ENCODE results near the gene ALG9. TPM values are rescaled to one million over a fixed set of nuclear protein-coding genes. Genes with fewer than 3 reads are reported as not detected.

Gene ALG9
- polyA plus RNA-seq, 1 donor from 2014 or later = 92.1 TPM

GRCh38 chr11:111764621-111765020 is 106.8 kb downstream of the ALG9 start:
- Histone ChIP-seq H3K4me3 (ENCODE audit: low read length) (peak overlapping the region; percentile 97), H3K79me2 (replicated peaks; ENCODE audit: insufficient read depth, low read length) (peaks cover 17% of the 10 kb centered on the region), H3K27ac (ENCODE audit: low read length) (no peak overlapping the region), H3K36me3 (ENCODE audit: insufficient read depth, low read length) (peaks cover 12% of the 10 kb centered on the region), H3F3A (ENCODE audit: insufficient read depth, low read length, poor library complexity, severe bottlenecking) (no peaks in the 10 kb centered on the region), H3K9me3 (ENCODE audit: low read length) (no peaks in the 10 kb centered on the region), H3K4me2 (ENCODE audit: low read length) (peak overlapping the region; percentile 80), H3K9ac (ENCODE audit: low read length) (no peak overlapping the region), H2AFZ (ENCODE audit: low read depth, low read length) (no peak overlapping the region), H4K20me1 (ENCODE audit: insufficient read depth) (no peaks in the 10 kb centered on the region), H3K9me2 (ENCODE audit: insufficient read depth, low read length) (no peaks in the 10 kb centered on the region), H3K27me3 (ENCODE audit: insufficient read depth, low read depth, low read length) (no peaks in the 10 kb centered on the region)
- TF ChIP-seq RAD21 (conservative IDR thresholded peaks at IDR 0.05) (no peak), SMC3 (conservative IDR thresholded peaks at IDR 0.05; ENCODE audit: poor library complexity) (no peak), POLR2AphosphoS5 (IDR thresholded peaks at IDR 0.05) (no peak), EZH2 (IDR thresholded peaks at IDR 0.05; ENCODE audit: borderline replicate concordance, insufficient read depth, low read length, poor library complexity, severe bottlenecking) (no peak)
- TF ChIP-seq, protein P1, sequence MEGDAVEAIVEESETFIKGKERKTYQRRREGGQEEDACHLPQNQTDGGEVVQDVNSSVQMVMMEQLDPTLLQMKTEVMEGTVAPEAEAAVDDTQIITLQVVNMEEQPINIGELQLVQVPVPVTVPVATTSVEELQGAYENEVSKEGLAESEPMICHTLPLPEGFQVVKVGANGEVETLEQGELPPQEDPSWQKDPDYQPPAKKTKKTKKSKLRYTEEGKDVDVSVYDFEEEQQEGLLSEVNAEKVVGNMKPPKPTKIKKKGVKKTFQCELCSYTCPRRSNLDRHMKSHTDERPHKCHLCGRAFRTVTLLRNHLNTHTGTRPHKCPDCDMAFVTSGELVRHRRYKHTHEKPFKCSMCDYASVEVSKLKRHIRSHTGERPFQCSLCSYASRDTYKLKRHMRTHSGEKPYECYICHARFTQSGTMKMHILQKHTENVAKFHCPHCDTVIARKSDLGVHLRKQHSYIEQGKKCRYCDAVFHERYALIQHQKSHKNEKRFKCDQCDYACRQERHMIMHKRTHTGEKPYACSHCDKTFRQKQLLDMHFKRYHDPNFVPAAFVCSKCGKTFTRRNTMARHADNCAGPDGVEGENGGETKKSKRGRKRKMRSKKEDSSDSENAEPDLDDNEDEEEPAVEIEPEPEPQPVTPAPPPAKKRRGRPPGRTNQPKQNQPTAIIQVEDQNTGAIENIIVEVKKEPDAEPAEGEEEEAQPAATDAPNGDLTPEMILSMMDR (IDR thresholded peaks at IDR 0.05; ENCODE audit: poor library complexity, severe bottlenecking) = no peak

DNA sequence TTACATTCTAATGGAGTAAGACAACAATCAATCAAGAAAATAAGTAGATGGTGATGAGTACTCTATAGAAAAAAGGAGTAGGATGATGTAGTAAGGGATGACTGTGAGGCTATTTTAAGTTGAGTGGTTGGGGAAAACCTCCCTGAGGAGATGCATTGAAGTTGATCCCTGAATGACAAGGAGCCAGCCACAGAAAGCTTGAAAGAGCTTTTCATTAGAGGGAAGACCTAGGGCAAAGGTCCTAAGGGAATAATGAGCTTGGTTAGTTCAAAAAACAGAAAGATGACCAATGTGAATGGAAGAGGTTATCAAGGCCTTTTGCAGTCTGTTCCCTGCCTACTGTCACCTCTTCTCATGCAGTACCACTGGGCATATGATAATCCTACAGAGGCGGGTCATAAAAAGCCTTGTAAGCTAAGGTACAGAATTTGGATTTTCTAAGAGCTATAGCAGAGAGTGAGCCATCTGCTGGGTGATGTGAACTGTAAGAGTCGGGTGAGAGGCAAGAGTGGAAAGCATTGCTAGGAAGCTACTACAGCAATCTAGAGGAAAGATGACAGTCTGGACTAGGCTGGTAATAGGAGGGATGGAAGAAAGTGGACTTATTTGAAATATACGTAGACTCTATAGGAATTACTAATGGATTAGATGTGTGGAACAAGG is 108.3 kb downstream of the ALG9 start:
- TF ChIP-seq SMC3 (conservative IDR thresholded peaks at IDR 0.05; ENCODE audit: poor library complexity) (peak; percentile 19), MXI1 (conservative IDR thresholded peaks at IDR 0.05; ENCODE audit: poor library complexity, severe bottlenecking) (no peak)
- H3K27me3 ChIP-seq (ENCODE audit: insufficient read depth, low read depth, low read length) = no peaks in the 10 kb centered on the region
- H3K9me3 ChIP-seq (ENCODE audit: low read length) = no peaks in the 10 kb centered on the region
- no peak overlapping the region for H2AFZ ChIP-seq (ENCODE audit: low read depth, low read length)
- peaks cover 17% of the 10 kb centered on the region for H3K79me2 ChIP-seq (replicated peaks; ENCODE audit: insufficient read depth, low read length)
- H3K27ac ChIP-seq (ENCODE audit: low read length) = no peak overlapping the region
- H4K20me1 ChIP-seq (ENCODE audit: insufficient read depth) = no peaks in the 10 kb centered on the region
- no peaks in the 10 kb centered on the region for H3F3A ChIP-seq (ENCODE audit: insufficient read depth, low read length, poor library complexity, severe bottlenecking)
- no peaks in the 10 kb centered on the region for H3K9me2 ChIP-seq (ENCODE audit: insufficient read depth, low read length)
- peaks cover 16% of the 10 kb centered on the region for H3K36me3 ChIP-seq (ENCODE audit: insufficient read depth, low read length)
- H3K9ac ChIP-seq (ENCODE audit: low read length) = no peak overlapping the region
- no peak overlapping the region for H3K4me2 ChIP-seq (ENCODE audit: low read length)
- H3K4me3 ChIP-seq (ENCODE audit: low read length) = no peak overlapping the region

DNA sequence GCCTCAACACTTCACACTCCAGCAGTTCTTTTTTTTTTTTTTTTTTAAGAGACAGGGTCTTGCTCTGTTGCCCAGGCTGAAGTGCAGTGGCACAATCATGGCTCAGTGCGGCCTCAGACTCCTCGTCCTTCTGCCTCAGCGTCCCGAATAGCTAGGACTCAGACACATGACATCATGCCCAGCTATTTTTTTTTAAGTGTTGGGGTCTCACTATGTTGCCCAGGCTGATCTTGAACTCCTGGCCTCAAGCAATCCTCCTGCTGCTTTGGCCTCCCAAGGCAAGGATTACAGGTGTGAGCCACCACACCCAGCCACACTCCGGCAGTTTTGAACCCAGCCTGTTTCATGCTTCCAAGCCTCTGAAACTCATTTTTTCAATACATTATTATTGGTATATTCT is 108.9 kb downstream of the ALG9 start:
- Histone ChIP-seq H3K27ac (ENCODE audit: low read length) (no peak overlapping the region), H3K9ac (ENCODE audit: low read length) (no peak overlapping the region), H2AFZ (ENCODE audit: low read depth, low read length) (no peak overlapping the region), H3K9me2 (ENCODE audit: insufficient read depth, low read length) (no peaks in the 10 kb centered on the region), H3K9me3 (ENCODE audit: low read length) (no peaks in the 10 kb centered on the region), H3K4me3 (ENCODE audit: low read length) (no peak overlapping the region), H3K4me2 (ENCODE audit: low read length) (no peak overlapping the region), H3K36me3 (ENCODE audit: insufficient read depth, low read length) (peaks cover 16% of the 10 kb centered on the region), H4K20me1 (ENCODE audit: insufficient read depth) (no peaks in the 10 kb centered on the region), H3K27me3 (ENCODE audit: insufficient read depth, low read depth, low read length) (no peaks in the 10 kb centered on the region), H3K79me2 (replicated peaks; ENCODE audit: insufficient read depth, low read length) (peaks cover 17% of the 10 kb centered on the region), H3F3A (ENCODE audit: insufficient read depth, low read length, poor library complexity, severe bottlenecking) (no peaks in the 10 kb centered on the region)
- TF ChIP-seq SMC3 (conservative IDR thresholded peaks at IDR 0.05; ENCODE audit: poor library complexity) (no peak), MXI1 (conservative IDR thresholded peaks at IDR 0.05; ENCODE audit: poor library complexity, severe bottlenecking) (no peak), EZH2 (IDR thresholded peaks at IDR 0.05; ENCODE audit: borderline replicate concordance, insufficient read depth, low read length, poor library complexity, severe bottlenecking) (no peak), TAF1 (IDR thresholded peaks at IDR 0.05; ENCODE audit: low read depth) (no peak), RAD21 (conservative IDR thresholded peaks at IDR 0.05) (no peak), POLR2AphosphoS5 (IDR thresholded peaks at IDR 0.05) (no peak), EP300 (conservative IDR thresholded peaks at IDR 0.05; ENCODE audit: poor library complexity, severe bottlenecking) (no peak)
- TF ChIP-seq, protein P1 (IDR thresholded peaks at IDR 0.05; ENCODE audit: poor library complexity, severe bottlenecking) = no peak
- TF ChIP-seq, protein P2, sequence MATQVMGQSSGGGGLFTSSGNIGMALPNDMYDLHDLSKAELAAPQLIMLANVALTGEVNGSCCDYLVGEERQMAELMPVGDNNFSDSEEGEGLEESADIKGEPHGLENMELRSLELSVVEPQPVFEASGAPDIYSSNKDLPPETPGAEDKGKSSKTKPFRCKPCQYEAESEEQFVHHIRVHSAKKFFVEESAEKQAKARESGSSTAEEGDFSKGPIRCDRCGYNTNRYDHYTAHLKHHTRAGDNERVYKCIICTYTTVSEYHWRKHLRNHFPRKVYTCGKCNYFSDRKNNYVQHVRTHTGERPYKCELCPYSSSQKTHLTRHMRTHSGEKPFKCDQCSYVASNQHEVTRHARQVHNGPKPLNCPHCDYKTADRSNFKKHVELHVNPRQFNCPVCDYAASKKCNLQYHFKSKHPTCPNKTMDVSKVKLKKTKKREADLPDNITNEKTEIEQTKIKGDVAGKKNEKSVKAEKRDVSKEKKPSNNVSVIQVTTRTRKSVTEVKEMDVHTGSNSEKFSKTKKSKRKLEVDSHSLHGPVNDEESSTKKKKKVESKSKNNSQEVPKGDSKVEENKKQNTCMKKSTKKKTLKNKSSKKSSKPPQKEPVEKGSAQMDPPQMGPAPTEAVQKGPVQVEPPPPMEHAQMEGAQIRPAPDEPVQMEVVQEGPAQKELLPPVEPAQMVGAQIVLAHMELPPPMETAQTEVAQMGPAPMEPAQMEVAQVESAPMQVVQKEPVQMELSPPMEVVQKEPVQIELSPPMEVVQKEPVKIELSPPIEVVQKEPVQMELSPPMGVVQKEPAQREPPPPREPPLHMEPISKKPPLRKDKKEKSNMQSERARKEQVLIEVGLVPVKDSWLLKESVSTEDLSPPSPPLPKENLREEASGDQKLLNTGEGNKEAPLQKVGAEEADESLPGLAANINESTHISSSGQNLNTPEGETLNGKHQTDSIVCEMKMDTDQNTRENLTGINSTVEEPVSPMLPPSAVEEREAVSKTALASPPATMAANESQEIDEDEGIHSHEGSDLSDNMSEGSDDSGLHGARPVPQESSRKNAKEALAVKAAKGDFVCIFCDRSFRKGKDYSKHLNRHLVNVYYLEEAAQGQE (IDR thresholded peaks at IDR 0.05; ENCODE audit: borderline replicate concordance) = no peak

All from neural cell (in vitro differentiated cells).